GM21367 (cell line): Measurements from ENCODE around the gene CLDN10.
"Not testable (repeated sequence)": the region's sequence is repeated elsewhere in the genome, so short reads cannot be mapped to it uniquely, and the experiment has no call there.

ENCODE experiments used
- ATAC-seq: cut with Tn5 transposase; IDR thresholded peaks from one replicate; pipeline ENCODE4 v1.9.1; 2021; ENCODE audit not compliant: unreplicated experiment

CLDN10 gene

GRCh38 chr13:95540888-95541287 lies 11.6 kb upstream of the CLDN10 start:
- no peak for ATAC-seq

GRCh38 chr13:95541308-95541707 lies 11.2 kb upstream of the CLDN10 start:
- no peak for ATAC-seq

- no peak for ATAC-seq
Observed at GRCh38 chr13:95541911-95542474, 10.5 kb upstream of the CLDN10 start.

GRCh38 chr13:95544293-95544692 lies 8.2 kb upstream of the CLDN10 start:
- ATAC-seq = no peak

- no peak for ATAC-seq
Observed at GRCh38 chr13:95546919-95547318, 5.6 kb upstream of the CLDN10 start.

GRCh38 chr13:95547531-95548167 lies 4.9 kb upstream of the CLDN10 start:
- no peak for ATAC-seq

- ATAC-seq = no peak
Observed at GRCh38 chr13:95552208-95552538, 347 bp upstream of the CLDN10 start.

- ATAC-seq = no peak
Observed at GRCh38 chr13:95553581-95554385, 1.3 kb downstream of the CLDN10 start.

GRCh38 chr13:95557013-95557412 lies 4.5 kb downstream of the CLDN10 start:
- ATAC-seq = no peak

GRCh38 chr13:95559100-95559499 lies 6.6 kb downstream of the CLDN10 start:
- ATAC-seq = no peak

GRCh38 chr13:95560387-95560786 lies 7.9 kb downstream of the CLDN10 start:
- no peak for ATAC-seq

- no peak for ATAC-seq
Observed at GRCh38 chr13:95564091-95564490, 11.6 kb downstream of the CLDN10 start.

- ATAC-seq = no peak
Observed at GRCh38 chr13:95564733-95565291, 12.3 kb downstream of the CLDN10 start.

GRCh38 chr13:95565758-95566157 lies 13.2 kb downstream of the CLDN10 start:
- not testable (repeated sequence) for ATAC-seq

GRCh38 chr13:95568131-95568530 lies 15.6 kb downstream of the CLDN10 start:
- no peak for ATAC-seq

- ATAC-seq = no peak
Observed at GRCh38 chr13:95570016-95570415, 17.5 kb downstream of the CLDN10 start.

- no peak for ATAC-seq
Observed at GRCh38 chr13:95571941-95572340, 19.4 kb downstream of the CLDN10 start.

GRCh38 chr13:95573221-95573620 lies 20.7 kb downstream of the CLDN10 start:
- ATAC-seq = no peak

- peak; percentile 55 for ATAC-seq
Observed at GRCh38 chr13:95579303-95579702, 26.8 kb downstream of the CLDN10 start.

GRCh38 chr13:95585867-95586266 lies 33.3 kb downstream of the CLDN10 start:
- ATAC-seq = no peak

GRCh38 chr13:95588134-95588533 lies 35.6 kb downstream of the CLDN10 start:
- no peak for ATAC-seq

GRCh38 chr13:95588721-95589120 lies 36.2 kb downstream of the CLDN10 start:
- no peak for ATAC-seq
